Measurements from ENCODE around the gene TSKS.
A peak's percentile ranks its signal among the peaks of the same experiment; 100 is the strongest.

TSKS gene

GRCh38 chr19:49713236-49713845 is 49.8 kb downstream of the TSKS start:
- no peak for DNase-seq (ENCODE audit: low spot score)

GRCh38 chr19:49712397-49712859 is 50.7 kb downstream of the TSKS start:
- peak; percentile 43 for DNase-seq (ENCODE audit: low spot score)

DNA sequence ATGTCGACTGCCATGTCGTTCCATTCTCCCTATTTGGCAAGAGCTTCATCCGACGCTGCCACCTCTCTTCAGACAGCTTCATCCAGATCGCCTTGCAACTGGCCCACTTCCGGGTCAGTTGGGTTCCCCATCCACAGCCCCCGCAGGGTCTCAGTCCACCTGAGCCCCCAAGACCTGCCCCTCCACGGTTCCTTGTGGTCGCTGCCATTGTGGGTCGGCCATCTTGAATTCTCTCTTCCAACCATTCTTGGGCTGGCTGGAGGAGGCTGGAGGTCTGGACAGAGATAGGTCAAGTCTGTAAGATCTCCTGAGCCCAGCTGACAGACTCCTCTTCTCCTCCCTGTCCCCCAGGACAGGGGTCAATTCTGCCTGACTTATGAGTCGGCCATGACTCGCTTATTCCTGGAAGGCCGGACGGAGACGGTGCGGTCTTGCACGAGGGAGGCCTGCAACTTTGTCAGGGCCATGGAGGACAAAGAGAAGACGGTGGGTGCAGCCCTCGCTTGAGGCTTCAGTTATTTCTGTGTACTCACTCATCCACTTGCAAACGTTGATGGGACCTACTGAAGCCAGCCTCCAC is 52.6 kb downstream of the TSKS start:
- no peak for DNase-seq (ENCODE audit: low spot score)

- DNase-seq (ENCODE audit: low spot score): no peak
These were observed 57.2 kb downstream of the TSKS start for GRCh38 chr19:49705919-49706318.

GRCh38 chr19:49704888-49705642 is 58.0 kb downstream of the TSKS start:
- no peak for DNase-seq (ENCODE audit: low spot score)

GRCh38 chr19:49701271-49701786 is 61.8 kb downstream of the TSKS start:
- DNase-seq (ENCODE audit: low spot score): no peak

DNA sequence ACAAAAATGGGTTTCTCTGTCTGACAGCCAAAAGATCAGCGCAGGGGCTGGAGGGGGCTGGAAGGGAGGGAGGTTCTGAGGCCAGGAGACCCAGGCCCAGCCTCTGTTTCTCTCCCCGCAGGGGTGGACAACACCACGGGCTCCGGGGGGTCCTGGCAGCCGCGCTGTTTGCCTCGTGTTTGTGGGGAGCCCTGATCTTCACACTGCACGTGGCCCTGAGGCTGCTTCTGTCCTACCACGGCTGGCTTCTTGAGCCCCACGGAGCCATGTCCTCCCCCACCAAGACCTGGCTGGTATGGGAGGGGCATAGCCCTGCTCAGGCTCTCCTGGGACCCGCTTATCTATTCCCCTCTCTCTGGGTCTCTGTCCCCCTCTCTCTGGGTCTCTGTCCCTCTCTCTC is 62.5 kb downstream of the TSKS start:
- DNase-seq (ENCODE audit: low spot score): no peak

- DNase-seq (ENCODE audit: low spot score): no peak
These were observed 63.7 kb downstream of the TSKS start for GRCh38 chr19:49699364-49699763.

DNA sequence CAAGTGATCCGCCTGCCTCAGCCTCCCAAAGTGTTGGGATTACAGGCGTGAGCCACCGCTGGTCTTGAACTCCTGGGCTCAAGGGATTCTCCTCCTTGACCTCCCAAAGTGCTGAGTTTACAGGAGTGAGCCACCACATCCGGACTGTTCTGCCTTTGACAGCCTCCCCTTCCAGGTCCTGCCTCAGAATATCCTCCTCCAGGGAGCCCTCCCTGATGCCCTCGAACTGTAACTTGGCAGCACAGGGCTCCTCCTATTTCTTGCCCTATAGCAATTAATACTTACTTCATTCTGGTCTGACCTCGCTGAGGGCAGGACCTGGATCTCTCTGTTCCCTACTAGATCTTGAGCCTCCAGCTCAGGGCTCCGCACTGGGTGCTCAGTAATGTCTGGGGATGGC is 66.2 kb downstream of the TSKS start:
- no peak for DNase-seq (ENCODE audit: low spot score)

DNA sequence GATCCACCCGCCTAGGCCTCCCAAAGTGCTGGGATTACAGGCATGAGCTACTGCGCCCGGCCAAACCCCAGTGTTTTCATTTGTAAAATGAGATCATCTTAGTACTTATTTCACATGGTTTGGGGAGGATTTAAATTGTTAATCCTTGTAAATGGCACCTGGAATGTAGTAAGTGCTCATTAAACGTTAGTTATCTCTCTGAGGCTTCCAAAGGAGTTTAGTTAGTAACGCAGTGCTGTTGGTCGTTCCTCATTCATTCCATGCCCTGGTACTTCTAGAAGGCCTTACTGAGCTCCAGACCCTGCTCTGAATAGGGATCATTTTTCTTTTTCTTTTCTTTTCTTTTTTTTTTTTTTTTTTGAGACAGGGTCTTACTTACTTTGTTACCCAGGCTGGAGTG is 67.0 kb downstream of the TSKS start:
- DNase-seq (ENCODE audit: low spot score): no peak

- no peak for DNase-seq (ENCODE audit: low spot score)
These were observed 71.0 kb downstream of the TSKS start for GRCh38 chr19:49692147-49692506.

GRCh38 chr19:49691243-49692146 is 71.6 kb downstream of the TSKS start:
- DNase-seq (ENCODE audit: low spot score): peak; percentile 97

- DNase-seq (ENCODE audit: low spot score): peak; percentile 97
These were observed 72.4 kb downstream of the TSKS start, which contains the start of gene CPT1C for GRCh38 chr19:49690656-49691242. Gene CPT1C, plus strand, starts transcription at chr19:49691116. Its CDS starts 1,137 bp downstream, at chr19:49692253.

GRCh38 chr19:49690079-49690655 is 72.9 kb downstream of the TSKS start:
- DNase-seq (ENCODE audit: low spot score): no peak

Data from hepatic stellate cell (primary cell).